SW480 (cell line): ENCODE results near the gene DEDD.

Experiments
- DNase-seq: peaks from one replicate; pipeline ENCODE4 v3.0.0-alpha.2; 2016; ENCODE audit warnings: low spot score

Gene DEDD

GRCh38 chr1:161092621-161093028, 39.8 kb downstream of the DEDD start:
- DNase-seq = no peak

GRCh38 chr1:161091796-161092507, 40.5 kb downstream of the DEDD start:
- no peak for DNase-seq

- DNase-seq = no peak
Observed at GRCh38 chr1:161091093-161091492, 41.4 kb downstream of the DEDD start.

GRCh38 chr1:161090617-161091016, 41.9 kb downstream of the DEDD start:
- DNase-seq = no peak

- DNase-seq = no peak
Observed at GRCh38 chr1:161089938-161090337, 42.5 kb downstream of the DEDD start.

- DNase-seq = no peak
Observed at GRCh38 chr1:161089251-161089924, 43.1 kb downstream of the DEDD start, which contains the start of gene NECTIN4. Gene NECTIN4, minus strand, starts transcription at chr1:161089558. Its CDS starts 262 bp downstream, at chr1:161089296.

GRCh38 chr1:161088587-161089110, 43.8 kb downstream of the DEDD start:
- DNase-seq = no peak

- DNase-seq = no peak
Observed at GRCh38 chr1:161086457-161086856, 46.0 kb downstream of the DEDD start.

- no peak for DNase-seq
Observed at GRCh38 chr1:161085165-161085564, 47.3 kb downstream of the DEDD start.

- no peak for DNase-seq
Observed at GRCh38 chr1:161084597-161084988, 47.9 kb downstream of the DEDD start.

GRCh38 chr1:161083748-161084596, 48.5 kb downstream of the DEDD start:
- no peak for DNase-seq

- peak; percentile 73 for DNase-seq
Observed at GRCh38 chr1:161082996-161083747, 49.3 kb downstream of the DEDD start.

- no peak for DNase-seq
Observed at GRCh38 chr1:161082483-161082882, 50.0 kb downstream of the DEDD start.

GRCh38 chr1:161081519-161081918, 50.9 kb downstream of the DEDD start:
- no peak for DNase-seq

- no peak for DNase-seq
Observed at GRCh38 chr1:161080441-161081405, 51.7 kb downstream of the DEDD start.

GRCh38 chr1:161079436-161080110, 52.9 kb downstream of the DEDD start:
- DNase-seq = no peak

GRCh38 chr1:161077426-161077825, 55.0 kb downstream of the DEDD start:
- no peak for DNase-seq

- peak; percentile 82 for DNase-seq
Observed at GRCh38 chr1:161076410-161076809, 56.1 kb downstream of the DEDD start.

GRCh38 chr1:161074676-161075368, 57.6 kb downstream of the DEDD start:
- peak; percentile 54 for DNase-seq
